ENCODE data around the gene ADGRF4.

ADGRF4 gene

GRCh38 chr6:47698342-47698787 lies at the start of gene ADGRF4:
ADGRF4 (plus strand) TSS chr6:47698580; CDS start chr6:47707246, 8,666 bp downstream.
- no peak for DNase-seq

- DNase-seq, result no peak
Observed at GRCh38 chr6:47650553-47651432, 47.6 kb upstream of the ADGRF4 start.

GRCh38 chr6:47651505-47651944 lies 46.9 kb upstream of the ADGRF4 start:
- DNase-seq, result no peak

- no peak for DNase-seq
Observed at GRCh38 chr6:47653706-47654105, 44.7 kb upstream of the ADGRF4 start.

GRCh38 chr6:47654255-47654654 lies 44.1 kb upstream of the ADGRF4 start:
- no peak for DNase-seq

- no peak for DNase-seq
Observed at GRCh38 chr6:47655719-47656595, 42.4 kb upstream of the ADGRF4 start.

GRCh38 chr6:47661960-47662359 lies 36.4 kb upstream of the ADGRF4 start:
- DNase-seq, result no peak

- no peak for DNase-seq
Observed at GRCh38 chr6:47663462-47664216, 34.7 kb upstream of the ADGRF4 start.

GRCh38 chr6:47665112-47665511 lies 33.3 kb upstream of the ADGRF4 start:
- no peak for DNase-seq

GRCh38 chr6:47669684-47670513 lies 28.5 kb upstream of the ADGRF4 start:
- no peak for DNase-seq

GRCh38 chr6:47670851-47671250 lies 27.5 kb upstream of the ADGRF4 start:
- no peak for DNase-seq

GRCh38 chr6:47671777-47672176 lies 26.6 kb upstream of the ADGRF4 start:
- no peak for DNase-seq

GRCh38 chr6:47672816-47673215 lies 25.6 kb upstream of the ADGRF4 start:
- no peak for DNase-seq

- no peak for DNase-seq
Observed at GRCh38 chr6:47674673-47675072, 23.7 kb upstream of the ADGRF4 start.

- no peak for DNase-seq
Observed at GRCh38 chr6:47677381-47678100, 20.8 kb upstream of the ADGRF4 start.

- DNase-seq, result no peak
Observed at GRCh38 chr6:47678739-47679138, 19.6 kb upstream of the ADGRF4 start.

- DNase-seq, result no peak
Observed at GRCh38 chr6:47679322-47679906, 19.0 kb upstream of the ADGRF4 start.

- DNase-seq, result no peak
Observed at GRCh38 chr6:47680051-47680450, 18.3 kb upstream of the ADGRF4 start.

- DNase-seq, result no peak
Observed at GRCh38 chr6:47680724-47681123, 17.7 kb upstream of the ADGRF4 start.

- DNase-seq, result no peak
Observed at GRCh38 chr6:47681201-47681990, 17.0 kb upstream of the ADGRF4 start.

Data from NCI-H187 treated with DMSO at 0.1 percent for 48 hours (cell line).